MG63 (cell line): ENCODE data around the gene TNNT3. TPM values are rescaled to one million over a fixed set of nuclear protein-coding genes. Genes with fewer than 3 reads are reported as not detected.
A peak's percentile ranks its signal among the peaks of the same experiment; 100 is the strongest.
"Not testable (repeated sequence)": the region's sequence is repeated elsewhere in the genome, so short reads cannot be mapped to it uniquely, and the experiment has no call there.

ENCODE experiments used
- DNase-seq: peaks from one replicate; pipeline ENCODE4 v3.0.0-alpha.2; 2020
- H3K27me3 ChIP-seq: fragments of 250-450 bp; sonication (Bioruptor Pico); 2 replicates; pipeline ENCODE4 v1.5.1; 2020; ENCODE audit warnings: mild to moderate bottlenecking, moderate library complexity
- H3K36me3 ChIP-seq: fragments of 250-450 bp; sonication (Bioruptor Pico); 2 replicates; pipeline ENCODE4 v1.5.1; 2020; ENCODE audit warnings: mild to moderate bottlenecking, moderate library complexity
- H3K4me3 ChIP-seq: fragments of 250-450 bp; sonication (Bioruptor Pico); 2 replicates; pipeline ENCODE4 v1.5.1; 2020; ENCODE audit warnings: mild to moderate bottlenecking, moderate library complexity
- H3K9me3 ChIP-seq: fragments of 250-450 bp; sonication (Bioruptor Pico); 2 replicates; pipeline ENCODE4 v1.5.1; 2020; ENCODE audit warnings: mild to moderate bottlenecking, moderate library complexity
- total RNA-seq: library from RNA; depleted of rRNA; stranded (reverse); fragments of >200 nt; shearing (Covaris generic); gene quantifications from 2 replicates; pipeline ENCODE4 v1.2.3, GENCODE V29; 2014; ENCODE audit warnings: low replicate concordance

The TNNT3 gene
- total RNA-seq, 1 experiment from 2014 or later = not detected

- no peak for DNase-seq
- H3K27me3 ChIP-seq = no peaks in the 10 kb centered on the region
- H3K36me3 ChIP-seq = no peaks in the 10 kb centered on the region
- no peak overlapping the region for H3K4me3 ChIP-seq
- H3K9me3 ChIP-seq = no peaks in the 10 kb centered on the region
Measured at GRCh38 chr11:1936072-1936780, 16.7 kb downstream of the TNNT3 start.

- Histone ChIP-seq H3K9me3 (no peaks in the 10 kb centered on the region), H3K27me3 (no peaks in the 10 kb centered on the region), H3K4me3 (no peak overlapping the region), H3K36me3 (no peaks in the 10 kb centered on the region)
- no peak for DNase-seq
Measured at GRCh38 chr11:1936781-1937615, 17.5 kb downstream of the TNNT3 start.

- no peak for DNase-seq
- no peaks in the 10 kb centered on the region for H3K36me3 ChIP-seq
- H3K4me3 ChIP-seq = no peak overlapping the region
- no peaks in the 10 kb centered on the region for H3K9me3 ChIP-seq
- H3K27me3 ChIP-seq = no peaks in the 10 kb centered on the region
Measured at GRCh38 chr11:1937616-1938342, 18.3 kb downstream of the TNNT3 start.

GRCh38 chr11:1938343-1939005 is 19.0 kb downstream of the TNNT3 start:
- no peak for DNase-seq
- Histone ChIP-seq H3K27me3 (no peaks in the 10 kb centered on the region), H3K4me3 (no peak overlapping the region), H3K9me3 (no peaks in the 10 kb centered on the region), H3K36me3 (no peaks in the 10 kb centered on the region)

GRCh38 chr11:1939006-1939625 is 19.6 kb downstream of the TNNT3 start:
- Histone ChIP-seq H3K36me3 (no peaks in the 10 kb centered on the region), H3K4me3 (no peak overlapping the region), H3K27me3 (no peaks in the 10 kb centered on the region), H3K9me3 (no peaks in the 10 kb centered on the region)
- DNase-seq = peak; percentile 22

GRCh38 chr11:1939788-1940187 is 20.3 kb downstream of the TNNT3 start:
- not testable (repeated sequence) for H3K9me3 ChIP-seq, H3K36me3 ChIP-seq, DNase-seq, H3K27me3 ChIP-seq, H3K4me3 ChIP-seq

- H3K9me3 ChIP-seq = no peaks in the 10 kb centered on the region
- no peaks in the 10 kb centered on the region for H3K27me3 ChIP-seq
- no peak for DNase-seq
- no peaks in the 10 kb centered on the region for H3K36me3 ChIP-seq
- no peak overlapping the region for H3K4me3 ChIP-seq
Measured at GRCh38 chr11:1942558-1943260, 23.2 kb downstream of the TNNT3 start.

- Histone ChIP-seq H3K27me3 (no peaks in the 10 kb centered on the region), H3K36me3 (no peaks in the 10 kb centered on the region), H3K4me3 (no peak overlapping the region), H3K9me3 (no peaks in the 10 kb centered on the region)
- no peak for DNase-seq
Measured at GRCh38 chr11:1943576-1943975, 24.1 kb downstream of the TNNT3 start.

- H3K36me3 ChIP-seq = no peaks in the 10 kb centered on the region
- no peaks in the 10 kb centered on the region for H3K27me3 ChIP-seq
- peak; percentile 60 for DNase-seq
- no peaks in the 10 kb centered on the region for H3K9me3 ChIP-seq
- no peak overlapping the region for H3K4me3 ChIP-seq
Measured at GRCh38 chr11:1943977-1944376, 24.5 kb downstream of the TNNT3 start.

- Histone ChIP-seq H3K9me3 (no peaks in the 10 kb centered on the region), H3K36me3 (no peaks in the 10 kb centered on the region), H3K4me3 (no peak within 1 kb of the TSS), H3K27me3 (no peaks in the 10 kb centered on the region)
- no peak for DNase-seq
Measured at GRCh38 chr11:1946812-1947484, 27.4 kb downstream of the TNNT3 start, which contains the start of gene MRPL23. TSS of gene MRPL23 (plus strand) at chr11:1947332. CDS start at chr11:1947363, 31 bp downstream.

GRCh38 chr11:1947592-1948237 is 28.2 kb downstream of the TNNT3 start:
- H3K36me3 ChIP-seq = no peaks in the 10 kb centered on the region

GRCh38 chr11:1948389-1948788 is 28.9 kb downstream of the TNNT3 start:
- Histone ChIP-seq H3K27me3 (no peaks in the 10 kb centered on the region), H3K4me3 (no peak overlapping the region), H3K9me3 (no peaks in the 10 kb centered on the region), H3K36me3 (no peaks in the 10 kb centered on the region)
- no peak for DNase-seq

More at GRCh38 chr11:1947592-1948237, 28.2 kb downstream of the TNNT3 start:
- Histone ChIP-seq H3K9me3 (no peaks in the 10 kb centered on the region), H3K4me3 (no peak overlapping the region), H3K27me3 (no peaks in the 10 kb centered on the region)
- DNase-seq = no peak

GRCh38 chr11:1949302-1949701 is 29.8 kb downstream of the TNNT3 start:
- Histone ChIP-seq H3K4me3 (no peak overlapping the region), H3K27me3 (no peaks in the 10 kb centered on the region), H3K36me3 (no peaks in the 10 kb centered on the region), H3K9me3 (no peaks in the 10 kb centered on the region)
- no peak for DNase-seq

GRCh38 chr11:1949922-1950321 is 30.4 kb downstream of the TNNT3 start:
- Histone ChIP-seq H3K27me3 (no peaks in the 10 kb centered on the region), H3K9me3 (no peaks in the 10 kb centered on the region), H3K36me3 (no peaks in the 10 kb centered on the region), H3K4me3 (no peak overlapping the region)
- DNase-seq = no peak
